HCT116 (cell line): Measurements from ENCODE around the gene FBN1.

Experiments used
- CEBPB ChIP-seq: IDR thresholded peaks from 2 replicates; pipeline ENCODE4 v1.6.1; 2012; ENCODE audit warnings: low read depth
- EZH2phosphoT487 ChIP-seq: fragments of 200-600 bp; IDR thresholded peaks from 2 replicates; pipeline ENCODE4 v1.6.1; 2018; ENCODE audit warnings: antibody characterized with exemption, borderline replicate concordance
- JUND ChIP-seq: IDR thresholded peaks from 2 replicates; pipeline ENCODE4 v1.6.1; 2012
- POLR2A ChIP-seq: IDR thresholded peaks from 2 replicates; pipeline ENCODE4 v1.7.0; 2011; ENCODE audit warnings: borderline replicate concordance; ENCODE audit not compliant: insufficient read depth, insufficient read length; ENCODE audit errors: extremely low read depth
- POLR2AphosphoS5 ChIP-seq: IDR thresholded peaks from 2 replicates; pipeline ENCODE4 v1.6.1; 2011; ENCODE audit warnings: mild to moderate bottlenecking, low read depth, low read length, moderate library complexity
- SIN3A ChIP-seq: IDR thresholded peaks from 2 replicates; pipeline ENCODE4 v1.6.1; 2012; ENCODE audit warnings: low read depth
- SP1 ChIP-seq: IDR thresholded peaks from 2 replicates; pipeline ENCODE4 v1.6.1; 2012; ENCODE audit warnings: low read depth
- TCF7L2 ChIP-seq: IDR thresholded peaks from 2 replicates; pipeline ENCODE4 v1.7.0; 2011; ENCODE audit warnings: borderline replicate concordance, inconsistent platforms; ENCODE audit not compliant: insufficient read depth, insufficient read length; ENCODE audit errors: extremely low read depth
- ZFX ChIP-seq: fragments of 450-650 bp; IDR thresholded peaks from 2 replicates; pipeline ENCODE4 v1.6.1; 2017
- TF ChIP-seq, protein P1 (sequence below), 3 experiments: fragments of 200-600 bp in 1 of 3; sonication (generic) in 1 of 3; IDR thresholded peaks in 2 of 3; conservative IDR thresholded peaks in 1 of 3; 2 replicates each; pipeline ENCODE4 v1.5.1; 2012 to 2017; ENCODE audit warnings: low read depth in 2 of 3, low read length in 2 of 3, antibody characterized with exemption in 1 of 3, borderline replicate concordance in 1 of 3, control low read depth in 1 of 3, mild to moderate bottlenecking in 1 of 3, mixed read lengths in 1 of 3, mixed run types in 1 of 3, moderate library complexity in 1 of 3; ENCODE audit not compliant: insufficient read depth in 1 of 3
- TF ChIP-seq, protein P2 (sequence below): IDR thresholded peaks from 2 replicates; pipeline ENCODE4 v1.6.1; 2012; ENCODE audit warnings: low read depth
- TF ChIP-seq, protein P3 (sequence below): IDR thresholded peaks from 2 replicates; pipeline ENCODE4 v1.6.1; 2011; ENCODE audit warnings: mild to moderate bottlenecking, low read length, moderate library complexity; ENCODE audit not compliant: insufficient replicate concordance; ENCODE audit errors: extremely low read depth

DNA sequence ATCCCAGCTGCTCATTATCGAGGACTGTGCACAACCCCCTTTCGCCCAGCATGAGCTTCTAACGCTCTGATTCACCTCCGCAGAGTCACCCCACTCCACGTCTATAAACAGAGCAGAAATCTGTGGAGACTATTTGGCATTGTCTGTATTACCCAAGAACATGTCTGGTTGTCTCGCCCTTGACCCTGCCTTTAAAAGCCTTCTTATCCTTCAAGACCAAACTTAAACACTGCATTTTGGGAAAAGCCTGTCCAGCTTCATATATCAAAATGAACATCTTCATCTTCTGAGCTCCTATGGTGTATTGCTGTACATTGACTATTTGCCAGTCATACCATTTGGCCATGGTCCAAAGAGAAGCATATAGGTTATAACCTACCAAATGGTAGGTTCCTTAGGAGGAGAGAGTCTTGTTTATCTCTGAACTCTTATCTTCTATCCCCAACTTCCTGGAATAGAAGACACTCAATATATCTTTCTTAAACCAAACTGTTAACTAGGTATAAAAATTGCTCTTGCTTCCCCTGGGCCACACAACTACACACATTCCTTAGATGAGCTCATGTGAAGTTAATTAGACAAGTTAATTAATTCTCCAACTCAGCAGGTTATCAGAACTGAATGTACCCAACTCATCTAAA, 90.1 kb downstream of the FBN1 start:
- no peak for TF ChIP-seq CEBPB
- TF ChIP-seq, protein P1, sequence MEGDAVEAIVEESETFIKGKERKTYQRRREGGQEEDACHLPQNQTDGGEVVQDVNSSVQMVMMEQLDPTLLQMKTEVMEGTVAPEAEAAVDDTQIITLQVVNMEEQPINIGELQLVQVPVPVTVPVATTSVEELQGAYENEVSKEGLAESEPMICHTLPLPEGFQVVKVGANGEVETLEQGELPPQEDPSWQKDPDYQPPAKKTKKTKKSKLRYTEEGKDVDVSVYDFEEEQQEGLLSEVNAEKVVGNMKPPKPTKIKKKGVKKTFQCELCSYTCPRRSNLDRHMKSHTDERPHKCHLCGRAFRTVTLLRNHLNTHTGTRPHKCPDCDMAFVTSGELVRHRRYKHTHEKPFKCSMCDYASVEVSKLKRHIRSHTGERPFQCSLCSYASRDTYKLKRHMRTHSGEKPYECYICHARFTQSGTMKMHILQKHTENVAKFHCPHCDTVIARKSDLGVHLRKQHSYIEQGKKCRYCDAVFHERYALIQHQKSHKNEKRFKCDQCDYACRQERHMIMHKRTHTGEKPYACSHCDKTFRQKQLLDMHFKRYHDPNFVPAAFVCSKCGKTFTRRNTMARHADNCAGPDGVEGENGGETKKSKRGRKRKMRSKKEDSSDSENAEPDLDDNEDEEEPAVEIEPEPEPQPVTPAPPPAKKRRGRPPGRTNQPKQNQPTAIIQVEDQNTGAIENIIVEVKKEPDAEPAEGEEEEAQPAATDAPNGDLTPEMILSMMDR (IDR thresholded peaks at IDR 0.05 in 2 of 3, conservative IDR thresholded peaks at IDR 0.05 in 1 of 3; ENCODE audit: borderline replicate concordance in 1 of 3, insufficient read depth in 1 of 3, low read depth in 2 of 3, low read length in 2 of 3), result no peak
- no peak for TF ChIP-seq TCF7L2
- no peak for TF ChIP-seq SIN3A
- no peak for TF ChIP-seq POLR2A
- TF ChIP-seq POLR2AphosphoS5, result no peak
- TF ChIP-seq, protein P2, sequence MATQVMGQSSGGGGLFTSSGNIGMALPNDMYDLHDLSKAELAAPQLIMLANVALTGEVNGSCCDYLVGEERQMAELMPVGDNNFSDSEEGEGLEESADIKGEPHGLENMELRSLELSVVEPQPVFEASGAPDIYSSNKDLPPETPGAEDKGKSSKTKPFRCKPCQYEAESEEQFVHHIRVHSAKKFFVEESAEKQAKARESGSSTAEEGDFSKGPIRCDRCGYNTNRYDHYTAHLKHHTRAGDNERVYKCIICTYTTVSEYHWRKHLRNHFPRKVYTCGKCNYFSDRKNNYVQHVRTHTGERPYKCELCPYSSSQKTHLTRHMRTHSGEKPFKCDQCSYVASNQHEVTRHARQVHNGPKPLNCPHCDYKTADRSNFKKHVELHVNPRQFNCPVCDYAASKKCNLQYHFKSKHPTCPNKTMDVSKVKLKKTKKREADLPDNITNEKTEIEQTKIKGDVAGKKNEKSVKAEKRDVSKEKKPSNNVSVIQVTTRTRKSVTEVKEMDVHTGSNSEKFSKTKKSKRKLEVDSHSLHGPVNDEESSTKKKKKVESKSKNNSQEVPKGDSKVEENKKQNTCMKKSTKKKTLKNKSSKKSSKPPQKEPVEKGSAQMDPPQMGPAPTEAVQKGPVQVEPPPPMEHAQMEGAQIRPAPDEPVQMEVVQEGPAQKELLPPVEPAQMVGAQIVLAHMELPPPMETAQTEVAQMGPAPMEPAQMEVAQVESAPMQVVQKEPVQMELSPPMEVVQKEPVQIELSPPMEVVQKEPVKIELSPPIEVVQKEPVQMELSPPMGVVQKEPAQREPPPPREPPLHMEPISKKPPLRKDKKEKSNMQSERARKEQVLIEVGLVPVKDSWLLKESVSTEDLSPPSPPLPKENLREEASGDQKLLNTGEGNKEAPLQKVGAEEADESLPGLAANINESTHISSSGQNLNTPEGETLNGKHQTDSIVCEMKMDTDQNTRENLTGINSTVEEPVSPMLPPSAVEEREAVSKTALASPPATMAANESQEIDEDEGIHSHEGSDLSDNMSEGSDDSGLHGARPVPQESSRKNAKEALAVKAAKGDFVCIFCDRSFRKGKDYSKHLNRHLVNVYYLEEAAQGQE, result no peak
- no peak for TF ChIP-seq ZFX
- TF ChIP-seq, protein P3, sequence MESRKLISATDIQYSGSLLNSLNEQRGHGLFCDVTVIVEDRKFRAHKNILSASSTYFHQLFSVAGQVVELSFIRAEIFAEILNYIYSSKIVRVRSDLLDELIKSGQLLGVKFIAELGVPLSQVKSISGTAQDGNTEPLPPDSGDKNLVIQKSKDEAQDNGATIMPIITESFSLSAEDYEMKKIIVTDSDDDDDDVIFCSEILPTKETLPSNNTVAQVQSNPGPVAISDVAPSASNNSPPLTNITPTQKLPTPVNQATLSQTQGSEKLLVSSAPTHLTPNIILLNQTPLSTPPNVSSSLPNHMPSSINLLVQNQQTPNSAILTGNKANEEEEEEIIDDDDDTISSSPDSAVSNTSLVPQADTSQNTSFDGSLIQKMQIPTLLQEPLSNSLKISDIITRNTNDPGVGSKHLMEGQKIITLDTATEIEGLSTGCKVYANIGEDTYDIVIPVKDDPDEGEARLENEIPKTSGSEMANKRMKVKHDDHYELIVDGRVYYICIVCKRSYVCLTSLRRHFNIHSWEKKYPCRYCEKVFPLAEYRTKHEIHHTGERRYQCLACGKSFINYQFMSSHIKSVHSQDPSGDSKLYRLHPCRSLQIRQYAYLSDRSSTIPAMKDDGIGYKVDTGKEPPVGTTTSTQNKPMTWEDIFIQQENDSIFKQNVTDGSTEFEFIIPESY, result no peak
- TF ChIP-seq SP1, result no peak
- TF ChIP-seq EZH2phosphoT487, result no peak
- no peak for TF ChIP-seq JUND
